DND-41 (cell line): ENCODE measurements around the gene SUCLG2.
A peak's percentile ranks its signal among the peaks of the same experiment; 100 is the strongest.

Source experiments
- ATAC-seq: fragments of 200-7000 bp; cut with Tn5 transposase; 3 replicates; pipeline ENCODE4 v1.9.1; 2021; ENCODE audit warnings: low read depth; ENCODE audit not compliant: insufficient read depth
- DNase-seq: peaks from one replicate; pipeline ENCODE4 v3.0.0-alpha.2; 2020
- H2AFZ ChIP-seq: 2 replicates; pipeline ENCODE4 v1.6.0; 2012; ENCODE audit warnings: low read depth, low read length
- H3K27ac ChIP-seq: 2 replicates; pipeline ENCODE4 v1.5.1; 2012; ENCODE audit warnings: low read length, inconsistent platforms
- H3K27me3 ChIP-seq: fragments of 200-600 bp; sonication (generic); 2 replicates; pipeline ENCODE4 v1.6.0; 2012; ENCODE audit warnings: low read length, mild to moderate bottlenecking, inconsistent platforms; ENCODE audit not compliant: insufficient read depth, poor library complexity
- H3K36me3 ChIP-seq: 2 replicates; pipeline ENCODE4 v1.5.1; 2012; ENCODE audit warnings: low read length, inconsistent platforms; ENCODE audit not compliant: insufficient read depth
- H3K4me1 ChIP-seq: 2 replicates; pipeline ENCODE4 v1.5.1; 2012; ENCODE audit warnings: mild to moderate bottlenecking, low read length; ENCODE audit not compliant: insufficient read depth
- H3K4me2 ChIP-seq: 2 replicates; pipeline ENCODE4 v1.6.0; 2012; ENCODE audit warnings: mild to moderate bottlenecking, moderate library complexity, low read length, inconsistent platforms; ENCODE audit not compliant: insufficient read depth
- H3K4me3 ChIP-seq, 2 experiments: fragments of 200-600 bp in 1 of 2; shearing (Covaris generic) in 1 of 2; 2 replicates each; pipeline ENCODE4 v1.5.1; 2012 to 2016; ENCODE audit warnings: inconsistent platforms in 2 of 2, low read length in 2 of 2, mild to moderate bottlenecking in 2 of 2, low read depth in 1 of 2, moderate library complexity in 1 of 2
- H3K79me2 ChIP-seq: 2 replicates; pipeline ENCODE4 v1.6.0; 2012; ENCODE audit warnings: low read length, inconsistent platforms; ENCODE audit not compliant: insufficient read depth
- H3K9ac ChIP-seq: 2 replicates; pipeline ENCODE4 v1.6.0; 2012; ENCODE audit warnings: low read depth, mild to moderate bottlenecking, inconsistent platforms, low read length, moderate library complexity
- H3K9me3 ChIP-seq: 2 replicates; pipeline ENCODE4 v1.5.1; 2012; ENCODE audit warnings: low read length, moderate library complexity, mild to moderate bottlenecking, inconsistent platforms; ENCODE audit not compliant: insufficient read depth, severe bottlenecking
- H4K20me1 ChIP-seq: 2 replicates; pipeline ENCODE4 v1.6.0; 2012; ENCODE audit warnings: low read length; ENCODE audit not compliant: insufficient read depth
- EZH2 ChIP-seq: IDR thresholded peaks from 3 replicates; pipeline ENCODE4 v1.6.1; 2012; ENCODE audit warnings: borderline replicate concordance, low read depth, mild to moderate bottlenecking, moderate library complexity, low read length, inconsistent platforms; ENCODE audit not compliant: severe bottlenecking
- TF ChIP-seq, protein P1 (sequence below): IDR thresholded peaks from 2 replicates; pipeline ENCODE4 v1.5.1; 2012; ENCODE audit warnings: borderline replicate concordance, low read length, moderate library complexity, mild to moderate bottlenecking; ENCODE audit not compliant: poor library complexity, severe bottlenecking; ENCODE audit errors: extremely low read depth

The SUCLG2 gene

DNA sequence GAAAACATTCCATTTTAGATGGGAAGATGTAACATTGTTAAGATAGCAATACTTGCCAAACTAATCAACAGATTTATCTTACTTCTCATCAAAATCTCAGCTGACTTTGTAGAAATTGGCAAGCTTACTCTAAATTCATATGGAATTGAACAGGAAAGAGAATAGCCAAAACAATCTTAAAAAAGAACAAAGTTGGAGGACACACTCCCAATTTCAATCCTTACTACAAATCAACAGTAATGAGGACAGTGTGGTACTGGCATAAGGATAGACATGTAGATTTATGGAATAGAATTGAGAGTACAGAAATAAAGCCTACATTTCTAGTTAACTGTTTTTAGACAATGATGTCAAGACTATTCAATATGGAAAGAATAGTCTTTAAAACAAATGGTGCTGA is 308.3 kb downstream of the SUCLG2 start:
- H3K36me3 ChIP-seq: no peaks in the 10 kb centered on the region
- H3K27me3 ChIP-seq: no peaks in the 10 kb centered on the region
- no peak for DNase-seq
- H4K20me1 ChIP-seq: no peaks in the 10 kb centered on the region
- H3K4me2 ChIP-seq: no peak overlapping the region
- no peak overlapping the region for H3K9ac ChIP-seq
- TF ChIP-seq, protein P1, sequence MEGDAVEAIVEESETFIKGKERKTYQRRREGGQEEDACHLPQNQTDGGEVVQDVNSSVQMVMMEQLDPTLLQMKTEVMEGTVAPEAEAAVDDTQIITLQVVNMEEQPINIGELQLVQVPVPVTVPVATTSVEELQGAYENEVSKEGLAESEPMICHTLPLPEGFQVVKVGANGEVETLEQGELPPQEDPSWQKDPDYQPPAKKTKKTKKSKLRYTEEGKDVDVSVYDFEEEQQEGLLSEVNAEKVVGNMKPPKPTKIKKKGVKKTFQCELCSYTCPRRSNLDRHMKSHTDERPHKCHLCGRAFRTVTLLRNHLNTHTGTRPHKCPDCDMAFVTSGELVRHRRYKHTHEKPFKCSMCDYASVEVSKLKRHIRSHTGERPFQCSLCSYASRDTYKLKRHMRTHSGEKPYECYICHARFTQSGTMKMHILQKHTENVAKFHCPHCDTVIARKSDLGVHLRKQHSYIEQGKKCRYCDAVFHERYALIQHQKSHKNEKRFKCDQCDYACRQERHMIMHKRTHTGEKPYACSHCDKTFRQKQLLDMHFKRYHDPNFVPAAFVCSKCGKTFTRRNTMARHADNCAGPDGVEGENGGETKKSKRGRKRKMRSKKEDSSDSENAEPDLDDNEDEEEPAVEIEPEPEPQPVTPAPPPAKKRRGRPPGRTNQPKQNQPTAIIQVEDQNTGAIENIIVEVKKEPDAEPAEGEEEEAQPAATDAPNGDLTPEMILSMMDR: no peak
- TF ChIP-seq EZH2: no peak
- H3K4me3 ChIP-seq: no peak overlapping the region
- no peak for ATAC-seq
- no peaks in the 10 kb centered on the region for H3K4me1 ChIP-seq
- H3K79me2 ChIP-seq: no peaks in the 10 kb centered on the region
- no peaks in the 10 kb centered on the region for H3K9me3 ChIP-seq
- H3K27ac ChIP-seq: no peak overlapping the region
- H2AFZ ChIP-seq: no peak overlapping the region

DNA sequence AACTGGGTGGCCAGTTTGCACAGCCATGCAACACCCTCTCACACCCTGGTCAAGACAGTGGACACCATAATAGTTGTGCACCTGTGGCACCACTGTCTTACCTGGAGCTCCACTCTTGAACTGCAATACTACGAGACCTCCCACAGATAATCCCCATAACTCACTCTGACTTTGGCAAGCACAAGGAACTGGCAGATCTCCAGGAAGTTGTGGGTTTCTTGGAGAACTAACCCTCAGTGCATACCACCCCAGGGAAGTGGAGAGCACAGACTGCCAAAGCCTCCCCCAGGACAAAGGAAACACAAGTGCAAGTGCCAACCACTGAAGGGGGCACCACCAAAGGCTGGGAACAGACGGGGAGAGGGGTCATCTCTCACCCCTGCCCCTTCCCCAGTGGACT is 318.6 kb downstream of the SUCLG2 start:
- Histone ChIP-seq H3K9me3 (no peaks in the 10 kb centered on the region), H3K36me3 (no peaks in the 10 kb centered on the region), H4K20me1 (no peaks in the 10 kb centered on the region), H2AFZ (no peak overlapping the region), H3K9ac (no peak overlapping the region), H3K27me3 (no peaks in the 10 kb centered on the region), H3K27ac (no peak overlapping the region), H3K79me2 (no peaks in the 10 kb centered on the region), H3K4me3 (no peak overlapping the region), H3K4me1 (no peaks in the 10 kb centered on the region), H3K4me2 (no peak overlapping the region)
- TF ChIP-seq EZH2: no peak
- TF ChIP-seq, protein P1: no peak
- DNase-seq (peak; percentile 17), ATAC-seq (peak; percentile 35; the same call in 1 of the 3 replicates)

- no peak overlapping the region for H3K4me2 ChIP-seq
- TF ChIP-seq EZH2: no peak
- TF ChIP-seq, protein P1: no peak
- H3K79me2 ChIP-seq: no peaks in the 10 kb centered on the region
- ATAC-seq: no peak
- H2AFZ ChIP-seq: no peak overlapping the region
- no peaks in the 10 kb centered on the region for H3K36me3 ChIP-seq
- H3K27me3 ChIP-seq: no peaks in the 10 kb centered on the region
- no peak overlapping the region for H3K4me3 ChIP-seq
- H3K9me3 ChIP-seq: no peaks in the 10 kb centered on the region
- no peak overlapping the region for H3K9ac ChIP-seq
- no peaks in the 10 kb centered on the region for H3K4me1 ChIP-seq
- no peaks in the 10 kb centered on the region for H4K20me1 ChIP-seq
- H3K27ac ChIP-seq: no peak overlapping the region
- DNase-seq: no peak
Measured at GRCh38 chr3:67334588-67334987, 319.8 kb downstream of the SUCLG2 start.

GRCh38 chr3:67329358-67329757 is 325.1 kb downstream of the SUCLG2 start:
- TF ChIP-seq, protein P1: no peak
- no peak for TF ChIP-seq EZH2
- Histone ChIP-seq H3K9me3 (no peaks in the 10 kb centered on the region), H3K79me2 (no peaks in the 10 kb centered on the region), H3K4me1 (no peaks in the 10 kb centered on the region), H4K20me1 (no peaks in the 10 kb centered on the region), H3K9ac (no peak overlapping the region), H3K27ac (no peak overlapping the region), H3K27me3 (no peaks in the 10 kb centered on the region), H3K4me3 (no peak overlapping the region), H2AFZ (no peak overlapping the region), H3K4me2 (no peak overlapping the region), H3K36me3 (no peaks in the 10 kb centered on the region)
- DNase-seq (no peak), ATAC-seq (no peak)
